Hepatocyte (in vitro differentiated cells): ENCODE data around the gene MAD2L1BP.

Source experiments
- EZH2 ChIP-seq: fragments of 200-600 bp; sonication (generic); IDR thresholded peaks from 2 replicates; pipeline ENCODE4 v1.6.1; 2016; ENCODE audit warnings: antibody characterized with exemption, mild to moderate bottlenecking, borderline replicate concordance
- EZH2phosphoT487 ChIP-seq: fragments of 200-600 bp; sonication (generic); IDR thresholded peaks from one replicate; pipeline ENCODE4 v1.6.1; 2018; ENCODE audit warnings: antibody characterized with exemption, mild to moderate bottlenecking, low read depth, moderate library complexity; ENCODE audit not compliant: unreplicated experiment, severe bottlenecking
- TF ChIP-seq, protein P1 (sequence below): fragments of 200-600 bp; sonication (generic); IDR thresholded peaks from 2 replicates; pipeline ENCODE4 v1.5.1; 2016; ENCODE audit warnings: antibody characterized with exemption, mild to moderate bottlenecking; ENCODE audit not compliant: poor library complexity

GRCh38 chr6:43667245-43668150, 31.9 kb downstream of the MAD2L1BP start:
- TF ChIP-seq, protein P1, sequence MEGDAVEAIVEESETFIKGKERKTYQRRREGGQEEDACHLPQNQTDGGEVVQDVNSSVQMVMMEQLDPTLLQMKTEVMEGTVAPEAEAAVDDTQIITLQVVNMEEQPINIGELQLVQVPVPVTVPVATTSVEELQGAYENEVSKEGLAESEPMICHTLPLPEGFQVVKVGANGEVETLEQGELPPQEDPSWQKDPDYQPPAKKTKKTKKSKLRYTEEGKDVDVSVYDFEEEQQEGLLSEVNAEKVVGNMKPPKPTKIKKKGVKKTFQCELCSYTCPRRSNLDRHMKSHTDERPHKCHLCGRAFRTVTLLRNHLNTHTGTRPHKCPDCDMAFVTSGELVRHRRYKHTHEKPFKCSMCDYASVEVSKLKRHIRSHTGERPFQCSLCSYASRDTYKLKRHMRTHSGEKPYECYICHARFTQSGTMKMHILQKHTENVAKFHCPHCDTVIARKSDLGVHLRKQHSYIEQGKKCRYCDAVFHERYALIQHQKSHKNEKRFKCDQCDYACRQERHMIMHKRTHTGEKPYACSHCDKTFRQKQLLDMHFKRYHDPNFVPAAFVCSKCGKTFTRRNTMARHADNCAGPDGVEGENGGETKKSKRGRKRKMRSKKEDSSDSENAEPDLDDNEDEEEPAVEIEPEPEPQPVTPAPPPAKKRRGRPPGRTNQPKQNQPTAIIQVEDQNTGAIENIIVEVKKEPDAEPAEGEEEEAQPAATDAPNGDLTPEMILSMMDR = peak; percentile 94
- no peak for TF ChIP-seq EZH2
- no peak for TF ChIP-seq EZH2phosphoT487
